Measurements from ENCODE around the gene OR4C6. TPM values are rescaled to one million over a fixed set of nuclear protein-coding genes. Genes with fewer than 3 reads are reported as not detected.

The OR4C6 gene
- total and polyA plus RNA-seq, 2 experiments from 2014 or later: not detected

DNA sequence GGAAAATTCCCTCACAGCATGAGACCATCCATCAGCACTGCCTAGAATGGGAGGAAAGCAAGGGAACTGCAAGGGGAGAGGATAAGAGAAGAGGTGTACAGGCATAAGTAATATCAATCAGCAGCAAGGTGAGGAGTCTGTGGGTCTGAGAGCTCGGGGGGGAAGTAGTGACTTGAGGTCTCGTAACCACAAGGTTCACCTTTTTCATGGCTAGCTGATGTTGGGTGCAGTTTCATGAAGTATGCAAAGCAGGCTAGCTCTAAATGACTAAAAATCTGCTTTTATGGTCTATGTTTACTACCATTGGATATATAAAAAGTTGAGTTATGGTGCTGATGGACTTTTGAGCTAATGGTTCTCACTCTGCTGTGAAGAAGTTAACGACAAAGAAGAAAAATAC, 35.8 kb downstream of the OR4C6 start:
- no peaks in the 10 kb centered on the region for H3K9me3 ChIP-seq (ENCODE audit: low read depth)
- H3K27ac ChIP-seq: no peak overlapping the region
- H3K4me1 ChIP-seq (ENCODE audit: low read depth): no peaks in the 10 kb centered on the region
- TF ChIP-seq, protein P1, sequence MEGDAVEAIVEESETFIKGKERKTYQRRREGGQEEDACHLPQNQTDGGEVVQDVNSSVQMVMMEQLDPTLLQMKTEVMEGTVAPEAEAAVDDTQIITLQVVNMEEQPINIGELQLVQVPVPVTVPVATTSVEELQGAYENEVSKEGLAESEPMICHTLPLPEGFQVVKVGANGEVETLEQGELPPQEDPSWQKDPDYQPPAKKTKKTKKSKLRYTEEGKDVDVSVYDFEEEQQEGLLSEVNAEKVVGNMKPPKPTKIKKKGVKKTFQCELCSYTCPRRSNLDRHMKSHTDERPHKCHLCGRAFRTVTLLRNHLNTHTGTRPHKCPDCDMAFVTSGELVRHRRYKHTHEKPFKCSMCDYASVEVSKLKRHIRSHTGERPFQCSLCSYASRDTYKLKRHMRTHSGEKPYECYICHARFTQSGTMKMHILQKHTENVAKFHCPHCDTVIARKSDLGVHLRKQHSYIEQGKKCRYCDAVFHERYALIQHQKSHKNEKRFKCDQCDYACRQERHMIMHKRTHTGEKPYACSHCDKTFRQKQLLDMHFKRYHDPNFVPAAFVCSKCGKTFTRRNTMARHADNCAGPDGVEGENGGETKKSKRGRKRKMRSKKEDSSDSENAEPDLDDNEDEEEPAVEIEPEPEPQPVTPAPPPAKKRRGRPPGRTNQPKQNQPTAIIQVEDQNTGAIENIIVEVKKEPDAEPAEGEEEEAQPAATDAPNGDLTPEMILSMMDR (IDR thresholded peaks at IDR 0.05; ENCODE audit: low read depth, low read length): no peak
- no peaks in the 10 kb centered on the region for H3K36me3 ChIP-seq
- H3K4me3 ChIP-seq: no peak overlapping the region
- no peaks in the 10 kb centered on the region for H3K27me3 ChIP-seq
- no peak for DNase-seq (ENCODE audit: low read depth in 1 of 2, low spot score in 1 of 2)

DNA sequence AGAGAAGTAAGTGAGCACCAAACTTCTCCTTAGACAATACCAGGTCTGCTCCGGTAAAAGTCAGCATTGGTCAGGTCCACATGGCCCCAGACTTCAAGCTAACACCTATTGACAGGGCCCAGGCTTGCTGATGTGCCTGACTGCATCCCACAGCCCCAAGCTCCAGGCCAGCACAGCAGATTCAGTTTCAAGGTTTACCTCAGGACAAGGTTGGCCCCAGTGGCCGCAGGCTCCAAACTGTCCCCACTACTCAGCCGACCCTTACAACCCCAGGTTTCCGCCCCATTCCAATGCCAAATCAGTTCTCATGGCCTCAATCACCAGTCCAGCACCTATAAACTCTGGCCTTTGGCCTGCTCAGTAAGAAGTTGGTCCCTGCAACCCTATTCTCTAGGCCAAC, 39.4 kb downstream of the OR4C6 start:
- no peak for DNase-seq (ENCODE audit: low read depth in 1 of 2, low spot score in 1 of 2)
- Histone ChIP-seq H3K36me3 (no peaks in the 10 kb centered on the region), H3K27me3 (no peaks in the 10 kb centered on the region), H3K9me3 (ENCODE audit: low read depth) (no peaks in the 10 kb centered on the region), H3K27ac (no peak overlapping the region), H3K4me3 (no peak overlapping the region), H3K4me1 (ENCODE audit: low read depth) (no peaks in the 10 kb centered on the region)
- TF ChIP-seq, protein P1 (IDR thresholded peaks at IDR 0.05; ENCODE audit: low read depth, low read length): no peak

DNA sequence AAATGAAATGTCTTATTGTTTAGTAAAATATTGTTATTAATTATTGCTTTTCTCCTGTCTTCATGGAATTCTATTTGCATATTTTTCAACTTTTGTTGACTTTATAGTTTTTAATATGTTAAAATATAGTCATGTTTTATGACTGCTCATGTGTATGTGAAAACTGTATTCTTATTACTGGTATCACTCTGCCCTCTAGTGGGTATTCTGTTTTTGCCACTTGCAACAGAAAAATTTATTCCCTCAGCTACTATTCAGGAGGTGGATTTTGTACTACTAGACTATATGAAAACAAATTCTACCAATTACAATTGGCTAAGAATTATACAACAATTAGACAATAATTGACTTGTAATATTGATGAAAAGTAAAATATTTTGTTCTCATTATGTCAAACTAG, 45.0 kb downstream of the OR4C6 start:
- H3K4me1 ChIP-seq (ENCODE audit: low read depth): no peaks in the 10 kb centered on the region
- no peak overlapping the region for H3K4me3 ChIP-seq
- TF ChIP-seq, protein P1 (IDR thresholded peaks at IDR 0.05; ENCODE audit: low read depth, low read length): peak; percentile 51
- H3K9me3 ChIP-seq (ENCODE audit: low read depth): no peaks in the 10 kb centered on the region
- peak in 1 of 2 donors; percentile 40 for DNase-seq (ENCODE audit: low read depth in 1 of 2, low spot score in 1 of 2)
- H3K27ac ChIP-seq: no peak overlapping the region
- no peaks in the 10 kb centered on the region for H3K27me3 ChIP-seq
- H3K36me3 ChIP-seq: no peaks in the 10 kb centered on the region

DNA sequence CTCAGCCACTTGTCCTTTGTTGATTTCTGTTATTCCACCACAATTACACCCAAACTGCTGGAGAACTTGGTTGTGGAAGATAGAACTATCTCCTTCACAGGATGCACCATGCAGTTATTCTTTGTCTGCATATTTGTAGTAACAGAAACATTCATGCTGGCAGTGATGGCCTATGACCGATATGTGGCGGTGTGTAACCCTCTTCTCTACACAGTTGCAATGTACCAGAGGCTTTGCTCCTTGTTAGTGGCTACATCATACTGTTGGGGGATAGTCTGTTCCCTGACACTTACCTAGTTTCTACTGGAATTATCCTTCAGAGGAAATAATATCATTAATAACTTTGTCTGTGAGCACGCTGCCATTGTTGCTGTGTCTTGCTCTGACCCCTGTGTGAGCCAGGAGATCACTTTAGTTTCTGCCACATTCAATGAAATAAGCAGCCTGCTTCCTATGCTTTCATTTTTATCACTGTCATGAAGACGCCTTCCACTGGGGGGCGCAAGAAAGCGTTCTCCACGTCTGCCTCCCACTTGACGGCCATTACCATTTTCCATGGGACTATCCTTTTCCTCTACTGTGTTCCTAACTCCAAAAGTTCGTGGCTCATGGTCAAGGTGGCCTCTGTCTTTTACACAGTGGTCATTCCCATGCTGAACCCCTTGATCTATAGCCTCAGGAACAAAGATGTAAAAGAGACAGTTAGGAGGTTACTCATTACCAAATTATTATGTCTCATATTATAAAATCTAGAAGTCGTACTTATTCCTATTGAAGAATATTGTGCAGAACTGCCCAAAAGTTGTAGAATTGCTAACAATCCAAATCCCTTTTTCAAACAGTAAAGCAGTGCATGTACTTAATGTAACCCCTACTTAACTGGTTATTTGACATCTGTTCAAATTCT, 53.2 kb downstream of the OR4C6 start:
- TF ChIP-seq, protein P1 (IDR thresholded peaks at IDR 0.05; ENCODE audit: low read depth, low read length): no peak
- peaks cover 4% of the 10 kb centered on the region for H3K9me3 ChIP-seq (ENCODE audit: low read depth)
- no peak overlapping the region for H3K27ac ChIP-seq
- H3K4me3 ChIP-seq: no peak overlapping the region
- H3K36me3 ChIP-seq: no peaks in the 10 kb centered on the region
- DNase-seq (ENCODE audit: low read depth in 1 of 2, low spot score in 1 of 2): no peak
- H3K27me3 ChIP-seq: no peaks in the 10 kb centered on the region
- H3K4me1 ChIP-seq (ENCODE audit: low read depth): no peaks in the 10 kb centered on the region

Other genes with a start within 250 kb of the OR4C6 start
- gene OR4C15, start 107.7 kb upstream of the OR4C6 start, total RNA-seq: not detected in 2 replicates
- not detected in 2 replicates for gene OR4C15, start 107.7 kb upstream of the OR4C6 start, polyA plus RNA-seq
- gene OR4C16, start 90.1 kb upstream of the OR4C6 start, total RNA-seq: not detected in 2 replicates
- gene OR4C16, start 90.1 kb upstream of the OR4C6 start, polyA plus RNA-seq: not detected in 2 replicates
- gene OR4C11, start 54.6 kb upstream of the OR4C6 start, total RNA-seq: not detected in 2 replicates
- gene OR4C11, start 54.6 kb upstream of the OR4C6 start, polyA plus RNA-seq: not detected in 2 replicates
- not detected in 2 replicates for gene OR4P4, start 27.1 kb upstream of the OR4C6 start, total RNA-seq
- not detected in 2 replicates for gene OR4P4, start 27.1 kb upstream of the OR4C6 start, polyA plus RNA-seq
- gene OR4S2, start 13.9 kb upstream of the OR4C6 start, total RNA-seq: not detected in 2 replicates
- not detected in 2 replicates for gene OR4S2, start 13.9 kb upstream of the OR4C6 start, polyA plus RNA-seq
- not detected in 2 replicates for gene OR5D13, start 111.2 kb downstream of the OR4C6 start, total RNA-seq
- gene OR5D13, start 111.2 kb downstream of the OR4C6 start, polyA plus RNA-seq: not detected in 2 replicates
- gene OR5D14, start 133.4 kb downstream of the OR4C6 start, total RNA-seq: not detected in 2 replicates
- not detected in 2 replicates for gene OR5D14, start 133.4 kb downstream of the OR4C6 start, polyA plus RNA-seq
- not detected in 2 replicates for gene OR5L1, start 149.2 kb downstream of the OR4C6 start, total RNA-seq
- not detected in 2 replicates for gene OR5L1, start 149.2 kb downstream of the OR4C6 start, polyA plus RNA-seq
- gene OR5D18, start 157.4 kb downstream of the OR4C6 start, total RNA-seq: not detected in 2 replicates
- not detected in 2 replicates for gene OR5D18, start 157.4 kb downstream of the OR4C6 start, polyA plus RNA-seq
- not detected in 2 replicates for gene OR5L2, start 165.0 kb downstream of the OR4C6 start, total RNA-seq
- gene OR5L2, start 165.0 kb downstream of the OR4C6 start, polyA plus RNA-seq: not detected in 2 replicates
- gene OR5D16, start 176.6 kb downstream of the OR4C6 start, total RNA-seq: not detected in 2 replicates
- not detected in 2 replicates for gene OR5D16, start 176.6 kb downstream of the OR4C6 start, polyA plus RNA-seq
- not detected in 2 replicates for gene TRIM51, start 221.1 kb downstream of the OR4C6 start, total RNA-seq
- gene TRIM51, start 221.1 kb downstream of the OR4C6 start, polyA plus RNA-seq: not detected in 2 replicates